ENCODE measurements around the gene FAM241A.

The FAM241A gene

GRCh38 chr4:112236040-112236439 lies 90.8 kb downstream of the FAM241A start:
- no peaks in the 10 kb centered on the region for H3K36me3 ChIP-seq (ENCODE audit: low read depth)
- no peak for TF ChIP-seq CTCF (IDR thresholded peaks at IDR 0.05; ENCODE audit: poor library complexity, severe bottlenecking)
- H3K9me3 ChIP-seq (ENCODE audit: severe bottlenecking): no peaks in the 10 kb centered on the region
- H3K4me1 ChIP-seq (ENCODE audit: insufficient read depth, poor library complexity, severe bottlenecking): peaks cover 8% of the 10 kb centered on the region
- ATAC-seq (ENCODE audit: low read depth) (no peak), DNase-seq (ENCODE audit: low spot score) (no peak)
- H3K27ac ChIP-seq (ENCODE audit: poor library complexity, severe bottlenecking): no peak overlapping the region
- H3K27me3 ChIP-seq (ENCODE audit: insufficient read depth, poor library complexity, severe bottlenecking): no peaks in the 10 kb centered on the region
- no peak overlapping the region for H3K4me3 ChIP-seq (ENCODE audit: severe bottlenecking)

GRCh38 chr4:112238833-112239232 lies 93.6 kb downstream of the FAM241A start:
- Histone ChIP-seq H3K9me3 (ENCODE audit: severe bottlenecking) (no peaks in the 10 kb centered on the region), H3K27me3 (ENCODE audit: insufficient read depth, poor library complexity, severe bottlenecking) (no peaks in the 10 kb centered on the region), H3K4me3 (ENCODE audit: severe bottlenecking) (no peak overlapping the region), H3K36me3 (ENCODE audit: low read depth) (no peaks in the 10 kb centered on the region), H3K4me1 (ENCODE audit: insufficient read depth, poor library complexity, severe bottlenecking) (peaks cover 8% of the 10 kb centered on the region), H3K27ac (ENCODE audit: poor library complexity, severe bottlenecking) (no peak overlapping the region)
- TF ChIP-seq CTCF (IDR thresholded peaks at IDR 0.05; ENCODE audit: poor library complexity, severe bottlenecking): no peak
- ATAC-seq (ENCODE audit: low read depth): no peak
- no peak for DNase-seq (ENCODE audit: low spot score)
